Smooth muscle cell (in vitro differentiated cells): ENCODE results near the gene PNPLA5. TPM values are rescaled to one million over a fixed set of nuclear protein-coding genes. Genes with fewer than 3 reads are reported as not detected.

ENCODE experiments used
- DNase-seq: peaks from one replicate; lab custom pipeline; 2025; ENCODE audit not compliant: unreplicated experiment; lab: John Stamatoyannopoulos, UW
- H2AFZ ChIP-seq: fragments of 200-600 bp; sonication (generic); 2 replicates; pipeline ENCODE4 v1.6.0; 2016; ENCODE audit warnings: antibody characterized with exemption, low read depth, mild to moderate bottlenecking
- H3F3A ChIP-seq: fragments of 200-600 bp; sonication (generic); 2 replicates; pipeline ENCODE4 v1.6.0; 2017; ENCODE audit warnings: antibody characterized with exemption, low read depth
- H3K27ac ChIP-seq: fragments of 200-600 bp; sonication (generic); 2 replicates; pipeline ENCODE4 v1.5.1; 2016; ENCODE audit warnings: low read depth, mild to moderate bottlenecking
- H3K27me3 ChIP-seq: fragments of 200-600 bp; sonication (generic); 2 replicates; pipeline ENCODE4 v1.6.1; 2016; ENCODE audit warnings: low read depth, mild to moderate bottlenecking
- H3K36me3 ChIP-seq: fragments of 200-600 bp; sonication (generic); 2 replicates; pipeline ENCODE4 v1.5.1; 2016; ENCODE audit warnings: low read depth
- H3K4me1 ChIP-seq: fragments of 200-600 bp; sonication (generic); 2 replicates; pipeline ENCODE4 v1.5.1; 2016; ENCODE audit warnings: low read depth
- H3K4me2 ChIP-seq: fragments of 200-600 bp; sonication (generic); 2 replicates; pipeline ENCODE4 v1.6.0; 2016; ENCODE audit warnings: mild to moderate bottlenecking
- H3K4me3 ChIP-seq: fragments of 200-600 bp; sonication (generic); 2 replicates; pipeline ENCODE4 v1.5.1; 2016; ENCODE audit warnings: mild to moderate bottlenecking
- H3K79me2 ChIP-seq: fragments of 200-600 bp; sonication (generic); 2 replicates; pipeline ENCODE4 v1.6.0; 2016; ENCODE audit warnings: low read depth, mild to moderate bottlenecking
- H3K9ac ChIP-seq: fragments of 200-600 bp; sonication (generic); 2 replicates; pipeline ENCODE4 v1.6.0; 2016; ENCODE audit warnings: low read depth
- H3K9me3 ChIP-seq: fragments of 200-600 bp; sonication (generic); replicated peaks from 2 replicates; pipeline ENCODE4 v1.5.1; 2016; ENCODE audit warnings: low read depth
- H4K20me1 ChIP-seq: fragments of 200-600 bp; sonication (generic); 2 replicates; pipeline ENCODE4 v1.6.0; 2016; ENCODE audit warnings: low read depth
- CTCF ChIP-seq: fragments of 200-600 bp; sonication (generic); IDR thresholded peaks from 2 replicates; pipeline ENCODE4 v1.5.1; 2017; ENCODE audit warnings: borderline replicate concordance, mild to moderate bottlenecking, antibody characterized with exemption; ENCODE audit not compliant: insufficient read depth, poor library complexity, severe bottlenecking
- WGBS: methylation state at CpG from one replicate; pipeline ENCODE4 v1.1.7; 2016; ENCODE audit warnings: low lambda C conversion rate; 5-methylcytosine and 5-hydroxymethylcytosine counted together
- polyA plus RNA-seq: library from polyadenylated mRNA; unstranded; fragments of >200 nt; fragmentation: Nextera tagmentation; extraction: Ambion mirVana; gene quantifications from 2 replicates; pipeline ENCODE4 v1.2.1, GENCODE V29; 2016
- total RNA-seq: library from RNA; depleted of rRNA; stranded (reverse); fragments of >200 nt; gene quantifications from 2 replicates; pipeline ENCODE4 v1.2.3, GENCODE V29; 2014

Gene PNPLA5
- total and polyA plus RNA-seq, 2 experiments from 2014 or later, result not detected

DNA sequence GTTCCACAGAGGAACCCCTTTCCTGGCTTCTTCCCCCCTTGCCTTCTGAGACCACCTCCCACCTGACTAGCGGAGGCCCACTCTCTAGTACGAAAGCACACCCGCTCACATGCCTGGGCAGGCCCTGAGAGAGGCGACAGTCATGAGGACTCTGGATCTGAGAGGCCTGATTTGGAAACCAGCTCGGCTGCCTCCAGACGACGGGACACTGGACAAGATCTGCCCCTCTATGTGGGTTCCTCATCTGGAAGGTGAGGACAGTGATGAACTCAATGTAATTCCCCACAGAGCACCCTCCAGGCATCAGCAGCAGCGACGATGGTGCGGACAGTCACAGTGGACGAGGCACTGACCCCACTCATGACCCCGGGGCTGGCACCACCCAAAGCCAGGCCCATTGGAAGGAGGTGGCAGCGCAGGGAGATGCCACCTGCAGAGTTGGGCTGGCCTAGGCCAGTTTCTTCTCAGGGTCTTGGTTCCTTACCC, 37.0 kb downstream of the PNPLA5 start:
- Histone ChIP-seq H3K36me3 (no peaks in the 10 kb centered on the region), H4K20me1 (peaks cover 51% of the 10 kb centered on the region), H2AFZ (no peak overlapping the region), H3K4me2 (no peak overlapping the region), H3K27ac (no peak overlapping the region), H3K79me2 (no peaks in the 10 kb centered on the region), H3K4me1 (no peaks in the 10 kb centered on the region), H3K4me3 (no peak overlapping the region), H3F3A (no peaks in the 10 kb centered on the region), H3K9ac (no peak overlapping the region), H3K9me3 (no peaks in the 10 kb centered on the region), H3K27me3 (no peaks in the 10 kb centered on the region)
- no peak for DNase-seq
- TF ChIP-seq CTCF, result no peak
- WGBS, result 98% methylated on average over 13 of the region's 13 CpGs

- DNase-seq, result no peak
- Histone ChIP-seq H3K27ac (no peak overlapping the region), H3K4me2 (no peak overlapping the region), H3K9me3 (no peaks in the 10 kb centered on the region), H2AFZ (no peak overlapping the region), H3K79me2 (no peaks in the 10 kb centered on the region), H3F3A (no peaks in the 10 kb centered on the region), H4K20me1 (peaks cover 51% of the 10 kb centered on the region), H3K36me3 (no peaks in the 10 kb centered on the region), H3K27me3 (no peaks in the 10 kb centered on the region), H3K4me1 (no peaks in the 10 kb centered on the region), H3K9ac (no peak overlapping the region), H3K4me3 (no peak overlapping the region)
- TF ChIP-seq CTCF, result no peak
- WGBS, result 85% methylated on average over 14 of the region's 14 CpGs
Observed at GRCh38 chr22:43854121-43854785, 37.6 kb downstream of the PNPLA5 start.

GRCh38 chr22:43853328-43853931, 38.4 kb downstream of the PNPLA5 start:
- peaks cover 60% of the 10 kb centered on the region for H4K20me1 ChIP-seq
- H2AFZ ChIP-seq, result no peak overlapping the region
- no peaks in the 10 kb centered on the region for H3K27me3 ChIP-seq
- no peak overlapping the region for H3K4me2 ChIP-seq
- no peaks in the 10 kb centered on the region for H3K9me3 ChIP-seq
- TF ChIP-seq CTCF, result no peak
- H3K4me1 ChIP-seq, result no peaks in the 10 kb centered on the region
- H3F3A ChIP-seq, result no peaks in the 10 kb centered on the region
- H3K79me2 ChIP-seq, result peaks cover 2% of the 10 kb centered on the region
- H3K4me3 ChIP-seq, result no peak overlapping the region
- no peak overlapping the region for H3K9ac ChIP-seq
- WGBS, result 91% methylated on average over 10 of the region's 10 CpGs
- H3K27ac ChIP-seq, result no peak overlapping the region
- DNase-seq, result no peak
- no peaks in the 10 kb centered on the region for H3K36me3 ChIP-seq
